Right lobe of liver (tissue), 6 donors: ENCODE results near the gene ERC2. TPM values are rescaled to one million over a fixed set of nuclear protein-coding genes. Genes with fewer than 3 reads are reported as not detected.

Experiments used
- ATAC-seq, 4 donors: fragments of 200-7000 bp; cut with Tn5 transposase; one replicate each; pipeline ENCODE4 v1.9.1; 2020; ENCODE audit warnings: mild to moderate bottlenecking in 4 of 4, moderate library complexity in 4 of 4
- DNase-seq, 3 donors: peaks; one replicate each; pipeline ENCODE4 v3.0.0-alpha.2; 2020
- H3K27ac ChIP-seq, 3 donors: fragments of 200-600 bp; one replicate each; pipeline ENCODE4 v1.8.0; 2022
- H3K27me3 ChIP-seq, 2 donors: fragments of 200-600 bp; one replicate each; pipeline ENCODE4 v1.8.0; 2022
- H3K36me3 ChIP-seq, 4 donors: fragments of 200-600 bp; sonication (generic) in 1 of 4; one replicate each; pipeline versions ENCODE4 v1.5.1 to v1.8.0; 2017 to 2022; ENCODE audit warnings: control low read depth in 1 of 4
- H3K4me1 ChIP-seq, 4 donors: fragments of 200-600 bp; sonication (generic) in 1 of 4; one replicate each; pipeline versions ENCODE4 v1.5.1 to v1.8.0; 2017 to 2022; ENCODE audit warnings: control low read depth in 1 of 4
- H3K4me3 ChIP-seq, 3 donors: fragments of 200-600 bp; one replicate each; pipeline ENCODE4 v1.8.0; 2022
- H3K9me3 ChIP-seq, 4 donors: fragments of 200-600 bp; sonication (generic) in 1 of 4; one replicate each; pipeline versions ENCODE4 v1.5.1 to v1.8.0; 2017 to 2022; ENCODE audit warnings: control low read depth in 1 of 4
- POLR2A ChIP-seq: fragments of 450-650 bp; IDR thresholded peaks from one replicate; pipeline ENCODE4 v1.6.1; 2017; ENCODE audit warnings: antibody characterized with exemption, mild to moderate bottlenecking
- WGBS: methylation state at CpG from one replicate; pipeline ENCODE4 v1.1.6; 2018; ENCODE audit warnings: low coverage, low lambda C conversion rate; ENCODE audit not compliant: insufficient coverage; ENCODE audit errors: missing lambda C conversion rate; 5-methylcytosine and 5-hydroxymethylcytosine counted together
- intact Hi-C, 2 donors: fragments of 100-400 bp; cut with DNase I; formaldehyde crosslinking; loops; one replicate each; pipeline versions ENCODE4 v1.11.2 to v1.14.1; 2022
- total RNA-seq, 6 experiments: library from RNA; depleted of rRNA in 2 of 6; stranded (reverse); fragments of >200 nt in 2 of 6; fragmentation: NEBNext Ultra II Directional in 3 of 6; extraction: Animal tissue kit (Norgen Biotek cat#: 25700) in 3 of 6; gene quantifications; one replicate each; pipeline versions ENCODE4 v1.1.0 to v1.2.4, GENCODE V29; 2016 to 2023
- TF ChIP-seq, protein P1 (sequence below), 4 donors: fragments of 200-600 bp in 3 of 4; fragments of 450-650 bp in 1 of 4; IDR thresholded peaks; one replicate each; pipeline versions ENCODE4 v1.5.1 to v1.8.0; 2016 to 2022; ENCODE audit warnings: antibody characterized with exemption in 4 of 4, mild to moderate bottlenecking in 2 of 4
- donor health status: DM: no; HTN: yes; CAD: no.
- donor health status: DM: no; HTN: no; CAD: no.
- donor health status: DM: no; HTN: no; CAD: no.
- donor health status: DM: no; HTN: yes; CAD: no.
- donor health status: DM: no; HTN: yes; CAD: no.

Gene ERC2
- total RNA-seq, 6 experiments from 2014 or later, result not detected

DNA sequence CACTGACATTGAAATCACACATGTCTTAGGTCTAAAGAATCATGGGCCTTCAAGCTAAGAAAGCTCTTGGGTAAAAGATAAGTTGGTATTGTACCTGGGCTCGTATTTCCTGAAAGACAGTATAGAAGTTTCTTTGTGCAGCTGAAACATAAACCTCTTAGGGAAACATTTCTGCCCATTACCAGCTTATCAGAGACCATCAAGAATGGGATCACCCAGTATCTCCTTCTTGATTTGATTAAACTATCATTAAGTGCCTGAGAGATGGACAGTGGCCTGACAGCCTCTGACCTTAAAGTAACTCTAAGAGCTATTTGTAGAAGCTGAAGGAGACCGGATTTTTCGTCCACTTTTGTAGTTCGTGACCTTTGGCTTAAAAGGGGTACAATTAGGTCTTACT is 265.3 kb downstream of the ERC2 start:
- DNase-seq (no peak), ATAC-seq (no peak)
- Histone ChIP-seq H3K27me3 (no peaks in the 10 kb centered on the region), H3K36me3 (no peaks in the 10 kb centered on the region), H3K4me1 (peaks cover 0 to 2% (median 0%) of the 10 kb centered on the region in 4 donors), H3K9me3 (no peaks in the 10 kb centered on the region), H3K27ac (no peak overlapping the region), H3K4me3 (no peak overlapping the region)
- intact Hi-C loops, result no loop called here
- TF ChIP-seq POLR2A, result no peak
- TF ChIP-seq, protein P1, sequence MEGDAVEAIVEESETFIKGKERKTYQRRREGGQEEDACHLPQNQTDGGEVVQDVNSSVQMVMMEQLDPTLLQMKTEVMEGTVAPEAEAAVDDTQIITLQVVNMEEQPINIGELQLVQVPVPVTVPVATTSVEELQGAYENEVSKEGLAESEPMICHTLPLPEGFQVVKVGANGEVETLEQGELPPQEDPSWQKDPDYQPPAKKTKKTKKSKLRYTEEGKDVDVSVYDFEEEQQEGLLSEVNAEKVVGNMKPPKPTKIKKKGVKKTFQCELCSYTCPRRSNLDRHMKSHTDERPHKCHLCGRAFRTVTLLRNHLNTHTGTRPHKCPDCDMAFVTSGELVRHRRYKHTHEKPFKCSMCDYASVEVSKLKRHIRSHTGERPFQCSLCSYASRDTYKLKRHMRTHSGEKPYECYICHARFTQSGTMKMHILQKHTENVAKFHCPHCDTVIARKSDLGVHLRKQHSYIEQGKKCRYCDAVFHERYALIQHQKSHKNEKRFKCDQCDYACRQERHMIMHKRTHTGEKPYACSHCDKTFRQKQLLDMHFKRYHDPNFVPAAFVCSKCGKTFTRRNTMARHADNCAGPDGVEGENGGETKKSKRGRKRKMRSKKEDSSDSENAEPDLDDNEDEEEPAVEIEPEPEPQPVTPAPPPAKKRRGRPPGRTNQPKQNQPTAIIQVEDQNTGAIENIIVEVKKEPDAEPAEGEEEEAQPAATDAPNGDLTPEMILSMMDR (IDR thresholded peaks at IDR 0.05), result no peak
- WGBS, result 38% methylated on average over 4 of the region's 4 CpGs

DNA sequence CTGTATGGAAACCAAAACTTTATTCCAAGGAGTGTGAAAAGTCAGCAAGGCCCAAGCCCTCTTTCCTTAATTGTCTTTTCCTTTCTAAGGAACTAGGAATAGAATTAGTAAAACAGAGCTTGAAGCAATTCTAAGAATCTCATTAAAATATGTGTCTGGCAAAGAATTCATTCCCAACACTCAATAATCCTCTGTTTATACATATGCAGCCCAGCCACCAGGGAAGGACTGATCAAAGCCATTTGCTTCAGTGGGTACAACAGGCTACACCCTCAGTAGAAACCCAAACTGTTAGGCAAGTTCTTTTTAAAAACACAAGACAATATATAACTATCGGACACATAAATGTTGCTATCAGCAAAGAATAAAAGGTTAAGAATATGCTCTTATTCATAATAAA is 266.9 kb downstream of the ERC2 start:
- WGBS, result 31% methylated on average over 1 of the region's 1 CpG
- no peak overlapping the region for H3K4me3 ChIP-seq
- no peak for TF ChIP-seq POLR2A
- TF ChIP-seq, protein P1 (IDR thresholded peaks at IDR 0.05), result no peak
- intact Hi-C loops, result no loop called here
- H3K9me3 ChIP-seq, result no peaks in the 10 kb centered on the region
- no peak for ATAC-seq
- no peaks in the 10 kb centered on the region for H3K36me3 ChIP-seq
- no peaks in the 10 kb centered on the region for H3K27me3 ChIP-seq
- no peak for DNase-seq
- no peak overlapping the region for H3K27ac ChIP-seq
- peaks cover 0 to 13% (median 0%) of the 10 kb centered on the region in 4 donors for H3K4me1 ChIP-seq

DNA sequence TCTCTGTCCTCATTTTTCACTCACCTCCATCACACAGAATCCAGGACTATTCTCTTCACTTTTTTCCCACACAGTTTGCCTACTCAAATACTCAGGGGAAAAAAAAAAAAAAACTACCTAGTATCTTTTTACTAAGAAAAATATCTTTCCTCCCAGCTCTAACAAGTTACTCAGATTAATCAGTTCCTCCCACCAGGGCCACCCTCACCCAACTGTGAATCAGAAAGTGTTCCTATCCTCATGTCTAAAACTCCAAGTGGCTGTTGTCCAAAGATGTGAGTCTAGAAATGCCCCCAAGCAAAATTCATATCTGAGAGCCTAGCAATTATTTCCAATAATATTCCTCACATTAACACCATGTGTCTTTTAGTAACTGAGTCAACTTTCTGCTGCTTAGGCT is 268.0 kb downstream of the ERC2 start:
- Histone ChIP-seq H3K36me3 (no peaks in the 10 kb centered on the region), H3K27me3 (no peaks in the 10 kb centered on the region), H3K27ac (no peak overlapping the region), H3K4me1 (peaks cover 0 to 13% (median 0%) of the 10 kb centered on the region in 4 donors), H3K9me3 (no peaks in the 10 kb centered on the region), H3K4me3 (no peak overlapping the region)
- intact Hi-C loops, result no loop called here
- no peak for TF ChIP-seq POLR2A
- TF ChIP-seq, protein P1 (IDR thresholded peaks at IDR 0.05), result no peak
- ATAC-seq, result no peak
- no peak for DNase-seq

DNA sequence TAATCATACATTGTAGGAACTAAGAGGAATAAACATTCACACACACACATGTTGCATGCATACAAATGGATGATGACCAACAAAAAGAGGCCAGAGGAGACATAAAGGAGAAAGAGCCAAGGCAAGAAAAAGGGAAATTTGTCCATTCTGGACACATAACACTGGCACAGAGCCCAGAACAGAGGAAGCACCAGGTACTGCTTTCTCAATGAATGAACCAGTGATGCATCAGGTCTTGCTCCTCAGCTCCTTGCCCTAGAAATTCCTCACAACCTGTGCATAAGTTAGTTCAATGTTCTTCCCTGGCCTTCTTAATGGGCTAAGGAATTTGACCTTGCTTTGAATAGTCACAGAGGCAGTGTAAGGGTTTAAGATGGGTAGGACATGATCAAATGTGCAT is 270.3 kb downstream of the ERC2 start:
- intact Hi-C loops, result no loop called here
- Histone ChIP-seq H3K36me3 (no peaks in the 10 kb centered on the region), H3K4me1 (peaks cover 0 to 13% (median 0%) of the 10 kb centered on the region in 4 donors), H3K27me3 (no peaks in the 10 kb centered on the region), H3K4me3 (no peak overlapping the region), H3K9me3 (no peaks in the 10 kb centered on the region), H3K27ac (no peak overlapping the region)
- no peak for TF ChIP-seq POLR2A
- TF ChIP-seq, protein P1 (IDR thresholded peaks at IDR 0.05), result no peak
- DNase-seq (no peak), ATAC-seq (peak in 3 of 4 donors; percentile 29 to 66 (median 39))

DNA sequence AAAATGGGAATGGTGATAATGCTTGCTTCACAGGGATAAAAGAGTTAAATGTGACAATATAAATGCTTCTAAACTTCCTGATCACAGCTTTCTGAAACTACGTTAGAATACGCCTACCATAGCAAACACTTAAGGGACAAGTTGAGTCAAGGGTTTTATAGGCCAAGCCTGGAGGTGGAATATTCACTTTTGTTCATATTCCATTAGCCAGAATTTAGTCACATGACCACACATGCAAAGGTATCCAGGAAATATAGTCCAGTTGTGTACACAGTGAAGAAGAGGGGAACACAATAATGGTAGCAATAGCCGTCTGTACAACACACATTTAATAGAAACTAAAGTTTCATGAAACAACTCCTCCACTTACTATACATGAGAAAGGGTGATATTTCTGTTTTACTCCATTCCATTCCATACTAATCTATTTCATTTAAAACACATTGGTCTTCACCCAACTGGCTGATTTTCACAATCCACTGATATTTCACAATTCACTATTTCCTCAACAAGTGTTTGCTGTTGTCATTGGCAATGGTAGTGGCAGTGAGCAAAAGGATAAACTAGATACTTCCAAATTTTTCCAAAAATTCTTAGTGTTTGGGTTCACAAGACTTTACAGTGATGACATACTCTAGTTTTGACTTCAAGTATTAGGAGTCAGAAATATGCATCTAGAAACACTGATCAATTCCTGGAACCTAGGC is 270.9 kb downstream of the ERC2 start:
- DNase-seq (no peak), ATAC-seq (peak; percentile 66 to 89 (median 78))
- Histone ChIP-seq H3K27me3 (no peaks in the 10 kb centered on the region), H3K9me3 (no peaks in the 10 kb centered on the region), H3K27ac (no peak overlapping the region), H3K36me3 (no peaks in the 10 kb centered on the region), H3K4me3 (no peak overlapping the region), H3K4me1 (peaks cover 0 to 13% (median 0%) of the 10 kb centered on the region in 4 donors)
- 65% methylated on average over 3 of the region's 3 CpGs for WGBS
- intact Hi-C loops, result no loop called here
- TF ChIP-seq POLR2A, result no peak
- TF ChIP-seq, protein P1 (IDR thresholded peaks at IDR 0.05), result no peak
